GM18498 (cell line): ENCODE data around the gene XPO6.

ENCODE experiments used
- ATAC-seq: cut with Tn5 transposase; IDR thresholded peaks from one replicate; pipeline ENCODE4 v1.9.1; 2021; ENCODE audit warnings: mild to moderate bottlenecking, moderate library complexity; ENCODE audit not compliant: unreplicated experiment

XPO6 gene

GRCh38 chr16:28208824-28209223, 2.9 kb downstream of the XPO6 start:
- no peak for ATAC-seq

GRCh38 chr16:28208131-28208530, 3.6 kb downstream of the XPO6 start:
- no peak for ATAC-seq

GRCh38 chr16:28207399-28207798, 4.4 kb downstream of the XPO6 start:
- ATAC-seq, result no peak

- no peak for ATAC-seq
Measured at GRCh38 chr16:28205974-28206373, 5.8 kb downstream of the XPO6 start.

- no peak for ATAC-seq
Measured at GRCh38 chr16:28205117-28205899, 6.5 kb downstream of the XPO6 start.

- ATAC-seq, result no peak
Measured at GRCh38 chr16:28204622-28205021, 7.1 kb downstream of the XPO6 start.

GRCh38 chr16:28204204-28204603, 7.6 kb downstream of the XPO6 start:
- no peak for ATAC-seq

GRCh38 chr16:28202147-28202746, 9.5 kb downstream of the XPO6 start:
- no peak for ATAC-seq

GRCh38 chr16:28200661-28201060, 11.1 kb downstream of the XPO6 start:
- no peak for ATAC-seq

- ATAC-seq, result no peak
Measured at GRCh38 chr16:28196387-28196987, 15.3 kb downstream of the XPO6 start.

GRCh38 chr16:28195859-28196258, 15.9 kb downstream of the XPO6 start:
- ATAC-seq, result no peak

- peak; percentile 33 for ATAC-seq
Measured at GRCh38 chr16:28193530-28194423, 18.0 kb downstream of the XPO6 start.

- ATAC-seq, result peak; percentile 63
Measured at GRCh38 chr16:28192806-28193529, 18.8 kb downstream of the XPO6 start.

- no peak for ATAC-seq
Measured at GRCh38 chr16:28191364-28191960, 20.3 kb downstream of the XPO6 start.

- no peak for ATAC-seq
Measured at GRCh38 chr16:28189245-28189644, 22.5 kb downstream of the XPO6 start.

- peak; percentile 67 for ATAC-seq
Measured at GRCh38 chr16:28188085-28188916, 23.5 kb downstream of the XPO6 start.

- ATAC-seq, result peak; percentile 47
Measured at GRCh38 chr16:28187595-28188004, 24.2 kb downstream of the XPO6 start.

- no peak for ATAC-seq
Measured at GRCh38 chr16:28186752-28187151, 25.0 kb downstream of the XPO6 start.

- ATAC-seq, result no peak
Measured at GRCh38 chr16:28185696-28186095, 26.1 kb downstream of the XPO6 start.
